Esophagus squamous epithelium (tissue), 4 donors: Measurements from ENCODE around the gene METRN.

ENCODE experiments used
- CTCF ChIP-seq, 6 experiments: fragments of 450-650 bp in 4 of 6; fragments of 200-600 bp in 2 of 6; sonication (generic) in 2 of 6; IDR thresholded peaks; one replicate each; pipeline ENCODE4 v1.5.1; 2016 to 2019; ENCODE audit warnings: antibody characterized with exemption in 6 of 6, mild to moderate bottlenecking in 4 of 6, moderate library complexity in 4 of 6
- POLR2A ChIP-seq, 4 donors: fragments of 450-650 bp; IDR thresholded peaks; one replicate each; pipeline ENCODE4 v1.6.1; 2017; ENCODE audit warnings: antibody characterized with exemption in 4 of 4, mild to moderate bottlenecking in 4 of 4, moderate library complexity in 3 of 4

DNA sequence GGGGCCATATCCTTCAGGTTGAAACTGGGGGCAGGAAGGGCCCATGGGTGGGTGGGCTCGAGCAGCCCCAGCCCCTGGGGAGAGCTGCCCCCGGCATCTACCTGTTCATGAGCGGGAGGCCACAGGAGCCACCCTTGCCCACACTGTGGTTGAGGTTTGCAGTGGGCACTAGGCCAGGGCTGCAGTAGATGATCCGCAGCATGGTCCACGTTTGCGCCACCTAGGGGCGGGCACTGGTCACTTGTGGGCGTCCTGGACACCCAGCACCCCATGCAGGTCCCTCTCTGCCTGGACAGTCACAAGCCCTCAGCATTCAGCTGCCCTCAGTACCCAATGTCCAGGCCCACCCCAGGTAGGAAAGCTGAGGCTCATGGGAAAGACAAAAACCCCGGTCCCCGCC lies 29.0 kb upstream of the METRN start:
- no peak for TF ChIP-seq POLR2A (IDR thresholded peaks at IDR 0.05)
- TF ChIP-seq CTCF (IDR thresholded peaks at IDR 0.05): peak in 1 of 6 experiments; percentile 40
